ENCODE results near the gene DLST. TPM values are rescaled to one million over a fixed set of nuclear protein-coding genes. Genes with fewer than 3 reads are reported as not detected.
A peak's percentile ranks its signal among the peaks of the same experiment; 100 is the strongest.

DLST gene
- total RNA-seq, 2 experiments from 2014 or later, result 74.4 to 95.7 TPM

- no peaks in the 10 kb centered on the region for H3K36me3 ChIP-seq (ENCODE audit: insufficient read depth, low read length)
- peaks cover 56% of the 10 kb centered on the region for H3K4me1 ChIP-seq (ENCODE audit: insufficient read depth, low read length, poor library complexity, severe bottlenecking)
- H4K20me1 ChIP-seq (ENCODE audit: insufficient read depth, low read length), result no peaks in the 10 kb centered on the region
- CTCF ChIA-PET (ENCODE audit: unreplicated experiment), result interaction anchor here (0.6 to 1.4 kb wide), 5 partner anchors 10 to 147 kb away, joined by 3 to 4 read pairs (median 3); no protein-coding TSS in a partner anchor
- peak overlapping the region; percentile 84 for H3K27ac ChIP-seq (ENCODE audit: low read depth, low read length, poor library complexity, severe bottlenecking)
- no peak for DNase-seq (ENCODE audit: low spot score)
- TF ChIP-seq CTCF (conservative IDR thresholded peaks at IDR 0.05; ENCODE audit: low read length) (no peak), EZH2phosphoT487 (IDR thresholded peaks at IDR 0.05; ENCODE audit: borderline replicate concordance, low read depth, low read length) (no peak)
- peak overlapping the region; percentile 64; the same call in 1 of the 2 replicates for H2AFZ ChIP-seq (ENCODE audit: low read length)
- no peaks in the 10 kb centered on the region for H3K9me2 ChIP-seq (ENCODE audit: insufficient read depth, low read length)
- POLR2A ChIA-PET, result interaction anchor here (0.6 to 2.9 kb wide), 10 partner anchors 8 to 854 kb away, joined by 3 to 18 read pairs (median 4); partner anchors contain the start of genes EIF2B2 and RPS6KL1
- H3K4me2 ChIP-seq (ENCODE audit: low read length), result peak overlapping the region; percentile 80
- H3K4me3 ChIP-seq (ENCODE audit: low read depth, low read length, poor library complexity, severe bottlenecking), result peak overlapping the region; percentile 62
- H3K79me2 ChIP-seq (ENCODE audit: insufficient read depth, low read depth, low read length), result no peaks in the 10 kb centered on the region
- H3K9me3 ChIP-seq (ENCODE audit: low read length), result no peaks in the 10 kb centered on the region
- no TSS peak for BruUV-seq (replicated peaks)
- intact Hi-C loops (cut with micrococcal nuclease; ENCODE audit: unreplicated experiment), result loop anchor here (2.0 kb wide), 1 partner anchor 18 kb away; the partner anchor contains the start of gene RPS6KL1
These were observed 59.3 kb downstream of the DLST start for GRCh38 chr14:74940956-74941565.

- Histone ChIP-seq H3K9me3 (ENCODE audit: low read length) (no peaks in the 10 kb centered on the region), H3K36me3 (ENCODE audit: insufficient read depth, low read length) (no peaks in the 10 kb centered on the region), H3K79me2 (ENCODE audit: insufficient read depth, low read depth, low read length) (no peaks in the 10 kb centered on the region), H3K27ac (ENCODE audit: low read depth, low read length, poor library complexity, severe bottlenecking) (peak overlapping the region; percentile 84), H3K4me3 (ENCODE audit: low read depth, low read length, poor library complexity, severe bottlenecking) (peak overlapping the region; percentile 62), H2AFZ (ENCODE audit: low read length) (peak overlapping the region; percentile 64; the same call in 1 of the 2 replicates), H3K4me1 (ENCODE audit: insufficient read depth, low read length, poor library complexity, severe bottlenecking) (peaks cover 62% of the 10 kb centered on the region), H3K4me2 (ENCODE audit: low read length) (peak overlapping the region; percentile 80), H4K20me1 (ENCODE audit: insufficient read depth, low read length) (no peaks in the 10 kb centered on the region), H3K9me2 (ENCODE audit: insufficient read depth, low read length) (no peaks in the 10 kb centered on the region)
- POLR2A ChIA-PET, result interaction anchor here (0.6 to 2.9 kb wide), 13 partner anchors 10 to 854 kb away, joined by 3 to 18 read pairs (median 4); partner anchors contain the start of genes EIF2B2 and RPS6KL1
- intact Hi-C loops (cut with micrococcal nuclease; ENCODE audit: unreplicated experiment), result loop anchor here (2.0 kb wide), 1 partner anchor 19 kb away; the partner anchor contains the start of gene RPS6KL1
- no TSS peak for BruUV-seq (replicated peaks)
- CTCF ChIA-PET (ENCODE audit: unreplicated experiment), result interaction anchor here (0.9 to 1.4 kb wide), 5 partner anchors 11 to 146 kb away, joined by 3 to 4 read pairs (median 3); partner anchors contain the start of gene RPS6KL1
- peak; percentile 71 for DNase-seq (ENCODE audit: low spot score)
- TF ChIP-seq EZH2phosphoT487 (IDR thresholded peaks at IDR 0.05; ENCODE audit: borderline replicate concordance, low read depth, low read length) (no peak), CTCF (conservative IDR thresholded peaks at IDR 0.05; ENCODE audit: low read length) (no peak)
These were observed 60.0 kb downstream of the DLST start for GRCh38 chr14:74941676-74942097.

Measured in OCI-LY7 (cell line).